Panc1 (cell line): Measurements from ENCODE around the gene TMC5. TPM values are rescaled to one million over a fixed set of nuclear protein-coding genes. Genes with fewer than 3 reads are reported as not detected.

ENCODE experiments used
- ATAC-seq: fragments of 200-7000 bp; cut with Tn5 transposase; 2 replicates; pipeline ENCODE4 v1.9.1; 2020; ENCODE audit warnings: mild to moderate bottlenecking, moderate library complexity
- BruUV-seq: library from RNA; stranded (reverse); fragments of 400-500 nt; replicated peaks from 2 replicates; lab custom pipeline; 2021; lab: Mats Ljungman, UMichigan
- CTCF ChIA-PET: fragments of 300-600 bp; sonication (Branson Sonifier 250); formaldehyde crosslinking; loops from one replicate; lab custom pipeline; 2022; ENCODE audit warnings: antibody characterized with exemption; lab: Charles Lee
- POLR2A ChIA-PET: fragments of 300-600 bp; sonication (Branson Sonifier 250); formaldehyde crosslinking; loops from one replicate; lab custom pipeline; 2022; ENCODE audit warnings: antibody characterized with exemption; lab: Charles Lee
- DNase-seq: peaks from one replicate; pipeline ENCODE4 v3.0.0-alpha.2; 2010; ENCODE audit warnings: low read depth, low spot score
- H3K27ac ChIP-seq: 2 replicates; pipeline ENCODE4 v1.5.1; 2011; ENCODE audit warnings: mild to moderate bottlenecking, low read length, inconsistent platforms
- H3K27me3 ChIP-seq: fragments of 200-500 bp; sonication (Bioruptor generic); 2 replicates; pipeline ENCODE4 v1.6.0; 2014; ENCODE audit warnings: low read length, inconsistent platforms; ENCODE audit not compliant: control insufficient read depth, insufficient read depth
- H3K36me3 ChIP-seq: fragments of 200-500 bp; sonication (Bioruptor generic); 2 replicates; pipeline ENCODE4 v1.5.1; 2014; ENCODE audit warnings: inconsistent platforms, mild to moderate bottlenecking, low read length, moderate library complexity; ENCODE audit not compliant: control insufficient read depth, insufficient read depth
- H3K4me1 ChIP-seq: 2 replicates; pipeline ENCODE4 v1.5.1; 2011; ENCODE audit warnings: inconsistent platforms, mild to moderate bottlenecking, low read length, moderate library complexity; ENCODE audit not compliant: control insufficient read depth, insufficient read depth
- H3K4me3 ChIP-seq, 2 experiments: 2 replicates each; pipeline ENCODE4 v1.5.1; 2011 to 2012; ENCODE audit warnings: low read depth in 2 of 2, low read length in 2 of 2, mild to moderate bottlenecking in 2 of 2, inconsistent platforms in 1 of 2, moderate library complexity in 1 of 2
- H3K9me3 ChIP-seq: fragments of 200-500 bp; sonication (Bioruptor generic); 2 replicates; pipeline ENCODE4 v1.5.1; 2014; ENCODE audit warnings: low read depth, mild to moderate bottlenecking, inconsistent platforms, low read length, moderate library complexity; ENCODE audit not compliant: control insufficient read depth, insufficient read depth
- CTCF ChIP-seq: fragments of 450-650 bp; IDR thresholded peaks from 2 replicates; pipeline ENCODE4 v1.5.1; 2017; ENCODE audit warnings: mild to moderate bottlenecking
- POLR2AphosphoS5 ChIP-seq: IDR thresholded peaks from 2 replicates; pipeline ENCODE4 v1.6.1; 2012; ENCODE audit warnings: mild to moderate bottlenecking, low read depth, low read length, moderate library complexity
- SIN3A ChIP-seq: IDR thresholded peaks from 2 replicates; pipeline ENCODE4 v1.6.1; 2012; ENCODE audit warnings: low read depth, mild to moderate bottlenecking, low read length, moderate library complexity, borderline replicate concordance; ENCODE audit not compliant: insufficient read depth
- TCF7L2 ChIP-seq: IDR thresholded peaks from 2 replicates; pipeline ENCODE4 v1.6.1; 2011; ENCODE audit warnings: mild to moderate bottlenecking, low read depth, low read length, inconsistent platforms
- in situ Hi-C: cut with HindIII; loops from 2 replicates; pipeline ENCODE4 v1.10.0; 2016; ENCODE audit warnings: low sequenced_read_pairs, low pct_unique_long_range_greater_than_20kb
- intact Hi-C: fragments of 100-400 bp; cut with micrococcal nuclease; formaldehyde crosslinking; loops from one replicate; pipeline ENCODE4 v1.10.0; 2022; ENCODE audit not compliant: unreplicated experiment
- total RNA-seq: library from RNA; stranded (reverse); gene quantifications from one replicate; pipeline ENCODE4 v1.2.1, GENCODE V29; 2021; ENCODE audit not compliant: unreplicated experiment
- TF ChIP-seq, protein P1 (sequence below), 2 experiments: IDR thresholded peaks; 2 replicates each; pipeline ENCODE4 v1.6.1; 2011 to 2012; ENCODE audit warnings: low read depth in 2 of 2, control low read depth in 1 of 2, low read length in 1 of 2, mild to moderate bottlenecking in 1 of 2, moderate library complexity in 1 of 2; ENCODE audit not compliant: insufficient read depth in 1 of 2

The TMC5 gene
- total RNA-seq, 1 experiment from 2014 or later, result 1.4 TPM

- no TSS peak for BruUV-seq
- ChIA-PET CTCF (no interaction called here), POLR2A (no interaction called here)
- DNase-seq (peak; percentile 81), ATAC-seq (no peak)
- Histone ChIP-seq H3K36me3 (peaks cover 20% of the 10 kb centered on the region), H3K4me1 (peaks cover 11% of the 10 kb centered on the region), H3K4me3 (no peak overlapping the region), H3K27me3 (no peaks in the 10 kb centered on the region), H3K27ac (no peak overlapping the region), H3K9me3 (no peaks in the 10 kb centered on the region)
- intact Hi-C loops, result no loop called here
- in situ Hi-C loops, result no loop called here
- TF ChIP-seq CTCF, result no peak
- TF ChIP-seq TCF7L2, result no peak
- no peak for TF ChIP-seq SIN3A
- TF ChIP-seq, protein P1, sequence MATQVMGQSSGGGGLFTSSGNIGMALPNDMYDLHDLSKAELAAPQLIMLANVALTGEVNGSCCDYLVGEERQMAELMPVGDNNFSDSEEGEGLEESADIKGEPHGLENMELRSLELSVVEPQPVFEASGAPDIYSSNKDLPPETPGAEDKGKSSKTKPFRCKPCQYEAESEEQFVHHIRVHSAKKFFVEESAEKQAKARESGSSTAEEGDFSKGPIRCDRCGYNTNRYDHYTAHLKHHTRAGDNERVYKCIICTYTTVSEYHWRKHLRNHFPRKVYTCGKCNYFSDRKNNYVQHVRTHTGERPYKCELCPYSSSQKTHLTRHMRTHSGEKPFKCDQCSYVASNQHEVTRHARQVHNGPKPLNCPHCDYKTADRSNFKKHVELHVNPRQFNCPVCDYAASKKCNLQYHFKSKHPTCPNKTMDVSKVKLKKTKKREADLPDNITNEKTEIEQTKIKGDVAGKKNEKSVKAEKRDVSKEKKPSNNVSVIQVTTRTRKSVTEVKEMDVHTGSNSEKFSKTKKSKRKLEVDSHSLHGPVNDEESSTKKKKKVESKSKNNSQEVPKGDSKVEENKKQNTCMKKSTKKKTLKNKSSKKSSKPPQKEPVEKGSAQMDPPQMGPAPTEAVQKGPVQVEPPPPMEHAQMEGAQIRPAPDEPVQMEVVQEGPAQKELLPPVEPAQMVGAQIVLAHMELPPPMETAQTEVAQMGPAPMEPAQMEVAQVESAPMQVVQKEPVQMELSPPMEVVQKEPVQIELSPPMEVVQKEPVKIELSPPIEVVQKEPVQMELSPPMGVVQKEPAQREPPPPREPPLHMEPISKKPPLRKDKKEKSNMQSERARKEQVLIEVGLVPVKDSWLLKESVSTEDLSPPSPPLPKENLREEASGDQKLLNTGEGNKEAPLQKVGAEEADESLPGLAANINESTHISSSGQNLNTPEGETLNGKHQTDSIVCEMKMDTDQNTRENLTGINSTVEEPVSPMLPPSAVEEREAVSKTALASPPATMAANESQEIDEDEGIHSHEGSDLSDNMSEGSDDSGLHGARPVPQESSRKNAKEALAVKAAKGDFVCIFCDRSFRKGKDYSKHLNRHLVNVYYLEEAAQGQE (IDR thresholded peaks at IDR 0.05; ENCODE audit: insufficient read depth in 1 of 2, low read depth in 2 of 2, low read length in 1 of 2), result no peak
- no peak for TF ChIP-seq POLR2AphosphoS5
Measured at GRCh38 chr16:19517424-19518089, 99.9 kb downstream of the TMC5 start.

DNA sequence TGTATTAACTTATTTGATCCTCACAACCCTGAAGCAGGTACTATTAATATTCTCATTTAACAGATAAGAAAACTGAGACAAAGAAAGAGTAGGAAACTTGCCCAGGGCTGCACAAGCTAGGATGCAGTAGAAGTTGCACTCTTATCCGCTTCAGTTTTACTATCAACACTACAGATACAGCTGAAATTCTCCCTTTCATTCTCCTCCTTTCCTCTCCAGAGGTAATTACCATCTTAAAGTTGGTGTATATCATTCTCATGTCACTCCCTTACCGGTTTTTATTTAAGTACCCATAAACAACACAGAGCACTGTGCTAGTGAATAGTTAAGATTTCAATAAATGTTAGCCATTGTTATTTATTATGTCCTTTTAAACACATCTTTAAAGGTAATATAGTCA is 100.7 kb downstream of the TMC5 start:
- peaks cover 15% of the 10 kb centered on the region for H3K4me1 ChIP-seq
- in situ Hi-C loops (no loop called here), intact Hi-C loops (no loop called here)
- peaks cover 18% of the 10 kb centered on the region for H3K36me3 ChIP-seq
- no peak for ATAC-seq
- CTCF ChIA-PET, result no interaction called here
- H3K4me3 ChIP-seq, result no peak overlapping the region
- POLR2A ChIA-PET, result no interaction called here
- TF ChIP-seq POLR2AphosphoS5 (no peak), CTCF (no peak), SIN3A (no peak), TCF7L2 (no peak)
- TF ChIP-seq, protein P1 (IDR thresholded peaks at IDR 0.05; ENCODE audit: insufficient read depth in 1 of 2, low read depth in 2 of 2, low read length in 1 of 2), result no peak
- H3K27me3 ChIP-seq, result no peaks in the 10 kb centered on the region
- BruUV-seq, result no TSS peak
- DNase-seq, result no peak
- H3K27ac ChIP-seq, result no peak overlapping the region
- H3K9me3 ChIP-seq, result no peaks in the 10 kb centered on the region
